ENCODE measurements around the gene AP5S1. TPM values are rescaled to one million over a fixed set of nuclear protein-coding genes. Genes with fewer than 3 reads are reported as not detected.
A peak's percentile ranks its signal among the peaks of the same experiment; 100 is the strongest.

The AP5S1 gene
- total and polyA plus RNA-seq, 9 of the 15 experiments (the other 6 are each of a cell fraction or from before 2014, with no cell fraction given): 2.6 to 8.8 (median 4.4) TPM

- TF ChIP-seq CBX3 (IDR thresholded peaks at IDR 0.05; ENCODE audit: borderline replicate concordance in 1 of 2, low read length in 2 of 2): peak in 1 of 2 experiments; percentile 50; a peak in 1 of 3 replicates
- TF ChIP-seq, protein P1, sequence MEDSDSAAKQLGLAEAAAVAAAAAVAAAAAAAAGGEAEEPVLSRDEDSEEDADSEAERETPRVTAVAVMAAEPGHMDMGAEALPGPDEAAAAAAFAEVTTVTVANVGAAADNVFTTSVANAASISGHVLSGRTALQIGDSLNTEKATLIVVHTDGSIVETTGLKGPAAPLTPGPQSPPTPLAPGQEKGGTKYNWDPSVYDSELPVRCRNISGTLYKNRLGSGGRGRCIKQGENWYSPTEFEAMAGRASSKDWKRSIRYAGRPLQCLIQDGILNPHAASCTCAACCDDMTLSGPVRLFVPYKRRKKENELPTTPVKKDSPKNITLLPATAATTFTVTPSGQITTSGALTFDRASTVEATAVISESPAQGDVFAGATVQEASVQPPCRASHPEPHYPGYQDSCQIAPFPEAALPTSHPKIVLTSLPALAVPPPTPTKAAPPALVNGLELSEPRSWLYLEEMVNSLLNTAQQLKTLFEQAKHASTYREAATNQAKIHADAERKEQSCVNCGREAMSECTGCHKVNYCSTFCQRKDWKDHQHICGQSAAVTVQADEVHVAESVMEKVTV (CRISPR knock-in tag; IDR thresholded peaks at IDR 0.05): no peak
- 0 out of 4 replicates have a peak, but pooled peaks of 1 of the 2 experiments have one; percentile 11 for TF ChIP-seq KDM1A (IDR thresholded peaks at IDR 0.05)
- peak; percentile 75 for TF ChIP-seq BCOR (IDR thresholded peaks at IDR 0.05)
- no peak for TF ChIP-seq ZSCAN29 (IDR thresholded peaks at IDR 0.05)
- no peak for TF ChIP-seq BRF2 (IDR thresholded peaks at IDR 0.05; ENCODE audit: borderline replicate concordance, insufficient read depth, insufficient read length)
- no peak for TF ChIP-seq LCOR (CRISPR knock-in tag; IDR thresholded peaks at IDR 0.05)
- no peak for TF ChIP-seq ATF1 (CRISPR knock-in tag; IDR thresholded peaks at IDR 0.05)
- TF ChIP-seq ATF1 (tag; IDR thresholded peaks at IDR 0.05): no peak
- TF ChIP-seq EZH2 (IDR thresholded peaks at IDR 0.05; ENCODE audit: borderline replicate concordance, low read depth, low read length): no peak
- no peak for TF ChIP-seq GATAD2B (IDR thresholded peaks at IDR 0.05; ENCODE audit: borderline replicate concordance)
- TF ChIP-seq, protein P2, sequence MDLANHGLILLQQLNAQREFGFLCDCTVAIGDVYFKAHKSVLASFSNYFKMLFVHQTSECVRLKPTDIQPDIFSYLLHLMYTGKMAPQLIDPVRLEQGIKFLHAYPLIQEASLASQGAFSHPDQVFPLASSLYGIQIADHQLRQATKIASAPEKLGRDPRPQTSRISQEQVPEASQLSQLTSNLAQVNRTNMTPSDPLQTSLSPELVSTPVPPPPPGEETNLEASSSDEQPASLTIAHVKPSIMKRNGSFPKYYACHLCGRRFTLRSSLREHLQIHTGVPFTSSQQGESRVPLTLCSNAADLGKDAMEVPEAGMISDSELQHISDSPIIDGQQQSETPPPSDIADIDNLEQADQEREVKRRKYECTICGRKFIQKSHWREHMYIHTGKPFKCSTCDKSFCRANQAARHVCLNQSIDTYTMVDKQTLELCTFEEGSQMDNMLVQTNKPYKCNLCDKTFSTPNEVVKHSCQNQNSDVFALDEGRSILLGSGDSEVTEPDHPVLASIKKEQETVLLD (IDR thresholded peaks at IDR 0.05): no peak
- TF ChIP-seq RBFOX2 (IDR thresholded peaks at IDR 0.05; ENCODE audit: low read depth, low read length): 0 out of 2 replicates have a peak, but pooled peaks have one; percentile 0
- TF ChIP-seq SIN3B (IDR thresholded peaks at IDR 0.05; ENCODE audit: low read depth): no peak
- TF ChIP-seq NEUROD1 (IDR thresholded peaks at IDR 0.05; ENCODE audit: borderline replicate concordance, low read depth, low read length, partially characterized antibody): no peak
- TF ChIP-seq ZNF324 (CRISPR knock-in tag; IDR thresholded peaks at IDR 0.05): no peak
- TF ChIP-seq KLF10 (CRISPR knock-in tag; IDR thresholded peaks at IDR 0.05): no peak
- no peak for TF ChIP-seq ARID3A (IDR thresholded peaks at IDR 0.05; ENCODE audit: borderline replicate concordance, low read depth, low read length)
- no peak for TF ChIP-seq RBBP5 (IDR thresholded peaks at IDR 0.05; ENCODE audit: borderline replicate concordance, insufficient read depth, low read length, poor library complexity, severe bottlenecking)
- TF ChIP-seq ARNT (IDR thresholded peaks at IDR 0.05): no peak
- no peak for TF ChIP-seq ELF4 (CRISPR knock-in tag; IDR thresholded peaks at IDR 0.05)
- TF ChIP-seq CBX2 (IDR thresholded peaks at IDR 0.05; ENCODE audit: insufficient read depth, low read length, poor library complexity, severe bottlenecking): no peak
- no peak for TF ChIP-seq CTCF (IDR thresholded peaks at IDR 0.05 in 2 of 3, conservative IDR thresholded peaks at IDR 0.05 in 1 of 3; ENCODE audit: insufficient read depth in 2 of 3, low read depth in 1 of 3, low read length in 3 of 3)
Measured at GRCh38 chr20:3862333-3862732, 42.0 kb downstream of the AP5S1 start (continued).

Data from K562 (cell line).